ENCODE measurements around the gene MECP2.

Gene MECP2

DNA sequence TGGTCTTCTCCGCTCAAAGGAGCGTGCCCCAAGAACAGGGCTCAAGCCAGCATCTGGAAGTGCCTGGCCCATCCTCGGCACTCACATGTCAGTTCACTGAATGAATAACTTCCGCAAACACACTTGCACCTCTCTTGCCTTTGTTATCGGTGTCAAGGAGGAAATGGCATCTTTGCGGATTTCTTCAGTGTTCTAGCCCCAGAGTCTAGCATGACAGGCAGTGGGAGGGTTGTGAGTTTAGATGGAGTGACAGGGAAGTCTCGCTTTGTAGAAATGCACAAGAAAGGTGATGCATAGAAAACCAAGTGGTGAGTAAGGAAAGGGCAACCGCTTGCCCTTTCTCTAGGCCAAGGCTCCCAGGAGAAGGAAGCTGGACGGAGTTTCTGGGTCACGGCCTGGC, 17.6 kb upstream of the MECP2 start:
- DNase-seq: no peak

DNA sequence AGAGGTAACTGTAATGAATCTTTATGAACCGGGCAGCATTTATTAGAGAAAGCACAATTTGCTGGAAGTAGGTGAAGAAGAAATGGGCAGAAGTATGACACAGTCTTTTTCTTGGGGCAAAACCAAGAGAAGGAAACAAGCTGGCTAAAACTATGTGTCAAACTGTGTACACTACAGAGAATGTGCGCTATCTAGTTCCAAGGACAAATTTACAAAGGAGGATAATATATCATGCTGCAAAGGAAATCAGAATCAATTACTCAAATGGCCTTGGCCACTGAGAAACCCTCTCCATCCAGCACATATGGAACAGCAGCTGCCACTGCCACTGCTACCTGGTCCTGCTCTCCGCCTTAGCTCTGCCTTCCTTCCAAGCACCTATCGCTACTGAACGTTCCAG, 17.1 kb upstream of the MECP2 start:
- DNase-seq: no peak

DNA sequence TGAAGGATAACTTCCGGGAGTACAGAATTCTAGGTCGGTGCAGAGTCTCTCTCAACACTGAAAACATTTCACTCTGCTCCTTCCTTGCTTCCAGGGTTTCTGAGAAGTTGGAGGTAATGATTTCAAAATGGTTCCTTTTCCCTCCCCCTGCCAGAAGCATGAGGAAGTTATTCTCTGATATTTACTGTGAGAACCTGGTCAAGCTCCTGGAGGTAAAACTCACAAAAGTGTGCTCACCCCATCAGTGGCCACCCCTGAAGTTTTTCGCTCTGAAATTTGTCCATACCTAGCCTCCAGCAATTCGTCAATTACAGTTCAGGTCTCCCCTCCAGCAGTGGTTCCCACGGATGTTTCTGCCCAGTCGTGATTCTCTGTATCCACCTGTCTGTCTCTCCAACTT, 16.2 kb upstream of the MECP2 start:
- no peak for DNase-seq

DNA sequence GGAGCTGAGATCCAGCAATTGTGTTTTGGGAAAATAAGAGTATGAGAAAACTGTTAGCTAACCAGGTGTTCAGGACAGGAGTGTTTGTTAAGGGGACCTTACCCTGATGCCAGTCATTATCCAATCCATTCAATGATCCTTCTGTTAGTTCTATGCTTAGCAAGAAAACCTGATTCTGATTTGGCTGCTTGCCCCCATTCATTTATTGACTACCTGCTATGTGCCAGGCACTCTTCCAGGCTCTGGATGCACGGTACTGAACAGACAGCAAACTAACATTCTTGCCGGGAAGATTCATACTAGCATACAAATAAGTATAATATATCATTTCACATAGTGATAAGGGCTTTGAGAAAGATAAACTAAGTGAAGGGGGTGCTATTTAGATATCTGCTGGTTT, 1.0 kb upstream of the MECP2 start:
- DNase-seq: no peak

DNA sequence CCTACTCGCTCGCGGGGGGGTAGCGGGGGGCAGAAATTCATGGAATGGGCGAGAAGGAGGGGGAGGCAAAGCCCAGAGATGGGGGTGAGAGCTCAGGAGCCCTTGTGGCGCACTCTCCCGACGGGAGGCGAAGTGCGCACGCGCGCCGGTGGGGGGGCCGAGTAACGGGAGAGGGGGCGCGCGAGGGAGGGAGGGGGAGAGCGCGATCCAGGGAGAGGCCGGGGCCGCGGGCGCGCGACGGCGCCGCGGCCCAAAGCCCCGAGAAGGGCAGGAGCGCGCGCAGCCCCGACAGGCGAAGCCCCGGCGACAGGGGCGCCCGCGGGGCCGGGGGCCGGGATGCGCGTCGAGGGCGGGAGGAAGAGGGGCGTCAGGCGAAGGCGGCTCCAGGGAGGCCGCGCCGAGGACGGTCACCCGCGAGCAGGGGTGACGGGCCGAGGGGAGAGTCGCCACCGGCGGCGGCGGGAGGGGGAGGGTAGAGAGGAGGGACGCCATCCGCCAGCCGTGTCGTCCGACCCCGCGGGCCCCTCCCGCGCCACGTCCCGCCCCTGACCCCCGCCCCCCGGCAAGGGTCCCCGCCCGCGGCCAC, 421 bp downstream of the MECP2 start:
- DNase-seq: peak; percentile 78

DNA sequence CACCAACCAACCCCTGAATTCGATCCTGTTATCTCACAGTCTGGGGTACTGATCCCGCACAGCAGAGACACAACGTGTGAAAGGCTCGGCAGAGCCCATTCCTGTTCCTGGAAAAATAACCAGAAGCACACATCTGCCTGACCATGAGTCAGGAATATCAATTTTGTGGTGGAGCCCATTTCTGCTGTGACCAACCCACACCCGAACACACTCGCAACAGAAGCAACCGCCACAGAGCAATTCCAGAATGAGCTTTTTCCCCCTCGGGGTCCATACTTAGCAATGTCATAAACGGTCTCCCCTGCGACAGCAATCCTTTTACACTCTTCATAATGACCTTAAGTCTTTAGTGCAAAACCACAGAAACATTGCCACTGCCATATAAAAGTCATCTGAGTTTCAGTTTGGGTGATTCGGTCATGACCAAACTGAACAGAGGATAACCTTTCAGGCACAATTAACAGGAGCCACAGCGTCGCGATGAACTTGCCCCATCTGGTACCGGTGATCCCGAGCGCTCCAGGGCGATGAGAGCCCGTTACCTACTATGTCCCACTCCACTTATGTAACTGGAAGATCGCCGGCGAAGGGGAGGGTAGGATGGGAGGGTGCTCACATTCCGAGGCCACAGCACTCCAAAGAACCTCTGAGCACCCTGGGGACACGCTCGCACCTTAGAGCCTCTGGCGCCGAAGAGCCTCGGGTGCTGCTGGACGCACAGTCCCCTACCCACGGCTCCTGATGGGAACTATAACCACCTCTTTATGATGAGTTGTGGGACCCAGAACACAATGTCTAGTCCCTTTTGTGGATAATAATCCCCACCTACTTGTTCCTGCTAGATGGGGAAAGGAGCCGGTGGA, 1.1 kb downstream of the MECP2 start:
- DNase-seq: no peak

DNA sequence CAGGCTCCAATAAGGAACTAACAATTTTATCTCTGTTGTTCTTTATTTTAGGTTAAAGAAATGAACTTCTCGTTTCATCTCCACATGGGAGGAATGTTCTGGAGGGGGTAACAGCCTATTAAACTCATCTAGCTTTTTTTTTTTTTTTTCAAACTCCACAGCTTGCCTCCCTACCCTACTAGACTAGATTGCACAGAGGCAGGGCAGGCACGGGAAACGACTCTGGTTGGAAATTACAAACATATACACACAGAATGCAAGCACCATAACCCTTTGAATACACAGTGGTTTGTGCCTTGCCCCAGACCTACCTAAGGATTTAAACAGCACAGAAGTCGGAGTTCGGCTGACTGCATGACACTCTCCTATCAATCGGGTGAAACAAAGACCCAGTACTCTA, 2.7 kb downstream of the MECP2 start:
- DNase-seq: no peak

DNA sequence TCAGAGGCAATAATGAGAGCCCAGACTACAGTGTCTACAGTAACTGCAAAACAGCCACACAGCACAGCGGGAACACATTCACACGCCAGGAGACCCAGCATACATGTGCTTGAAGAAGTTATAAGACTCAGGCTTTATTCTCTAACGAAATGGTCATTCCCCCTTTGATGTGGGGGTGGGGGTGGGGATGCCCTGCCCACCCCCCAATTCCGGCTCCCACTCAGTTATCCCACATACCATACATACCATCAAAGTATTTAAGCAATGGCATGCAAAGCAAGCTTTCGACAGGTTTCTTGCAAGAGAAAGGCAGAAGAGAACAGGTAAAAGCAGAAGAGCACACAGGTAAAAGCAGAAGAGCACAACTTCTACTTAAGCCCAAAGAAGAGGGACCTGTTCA, 3.6 kb downstream of the MECP2 start:
- no peak for DNase-seq

DNA sequence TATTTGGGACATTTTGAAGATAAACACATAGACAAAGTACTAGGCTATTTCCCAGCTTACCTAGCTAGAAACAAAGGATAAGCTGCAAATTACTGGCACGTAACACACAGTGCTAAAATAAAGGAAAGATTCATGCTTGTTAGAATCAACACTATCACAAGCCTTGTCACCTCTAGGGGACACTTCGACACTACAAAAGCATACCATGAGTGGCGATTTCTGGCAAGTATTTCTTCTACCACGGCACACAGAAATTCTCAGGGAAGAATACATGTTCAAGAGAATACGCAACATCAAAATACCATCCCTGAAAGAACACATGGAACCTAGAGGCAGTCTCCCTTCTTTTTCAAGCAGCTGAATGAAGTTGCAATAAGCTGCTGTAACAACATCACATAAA, 5.1 kb downstream of the MECP2 start:
- DNase-seq: no peak

DNA sequence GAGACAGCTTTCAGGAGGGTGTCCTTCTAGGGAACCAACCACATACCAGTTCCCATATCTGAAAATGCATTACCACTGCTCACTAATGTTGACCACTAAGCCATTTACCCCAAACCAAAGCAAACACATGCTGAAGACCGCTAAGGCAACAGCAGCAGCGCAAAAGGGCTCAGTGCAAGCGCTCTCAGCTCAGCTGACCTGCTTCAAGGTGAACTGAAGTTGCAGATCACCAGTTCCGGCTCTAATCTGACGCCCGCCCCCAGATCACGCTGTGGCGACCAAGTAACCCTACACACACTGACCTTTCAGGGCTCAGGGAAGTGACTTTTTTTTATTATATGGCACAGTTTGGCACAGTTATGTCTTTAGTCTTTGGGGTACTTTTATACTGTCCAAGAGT, 5.8 kb downstream of the MECP2 start:
- no peak for DNase-seq

DNA sequence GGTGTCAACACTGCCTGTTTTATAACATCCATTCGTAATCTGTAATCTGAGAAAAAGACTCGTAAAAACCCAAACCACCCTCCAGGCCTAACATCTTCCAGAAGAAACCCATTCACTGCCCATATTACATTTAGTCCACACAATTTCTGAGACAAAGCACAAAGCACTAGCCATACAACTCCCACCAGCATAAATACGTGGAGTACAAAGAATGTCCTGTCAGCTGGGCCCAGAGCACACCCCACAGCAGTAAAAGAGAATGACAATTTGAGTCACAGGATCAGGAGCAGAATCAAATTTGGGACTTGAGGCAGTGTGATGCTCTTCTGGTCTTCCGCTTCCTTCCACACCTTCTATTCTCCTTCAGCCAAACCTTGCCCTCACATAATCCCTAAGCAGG, 6.8 kb downstream of the MECP2 start:
- no peak for DNase-seq

DNA sequence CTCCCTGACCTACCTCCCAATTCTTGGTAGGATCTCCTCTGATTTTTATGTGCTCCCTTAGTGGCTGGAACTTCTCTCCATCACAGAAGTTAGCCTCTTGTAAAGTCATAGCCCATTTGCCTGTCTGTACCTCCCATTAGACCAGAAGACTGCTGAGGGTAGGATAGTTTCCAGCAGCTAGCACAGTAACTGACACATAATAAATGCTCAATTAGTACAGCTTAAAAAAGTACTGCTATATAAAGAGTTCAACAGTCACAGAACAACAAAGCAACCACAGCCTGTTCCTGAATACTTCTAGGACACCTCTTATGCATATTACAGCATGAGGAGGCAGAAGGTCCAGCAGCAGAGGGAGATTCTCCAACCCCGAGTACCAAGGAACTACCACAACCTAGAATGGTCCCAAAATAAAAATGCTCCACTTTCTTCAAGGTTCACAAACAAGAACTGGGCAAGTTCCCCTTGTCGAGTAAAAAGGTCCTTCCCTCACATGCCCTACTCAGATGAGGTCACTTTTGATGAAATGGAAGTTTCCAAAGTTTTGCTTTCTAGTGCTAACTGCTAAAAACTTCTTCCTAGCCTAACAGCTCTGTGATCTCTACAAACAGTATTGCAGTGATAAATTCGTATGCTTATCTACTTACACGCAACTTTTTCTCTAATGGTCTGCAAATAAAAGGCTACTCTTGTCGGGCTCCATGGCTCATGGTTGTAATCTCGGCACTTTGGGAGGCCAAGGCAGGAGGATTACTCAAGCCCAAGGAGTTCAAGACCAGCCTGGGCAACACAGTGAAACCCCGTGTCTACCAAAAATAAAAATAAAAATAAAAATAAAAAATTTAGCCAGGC, 12.8 kb downstream of the MECP2 start:
- no peak for DNase-seq

DNA sequence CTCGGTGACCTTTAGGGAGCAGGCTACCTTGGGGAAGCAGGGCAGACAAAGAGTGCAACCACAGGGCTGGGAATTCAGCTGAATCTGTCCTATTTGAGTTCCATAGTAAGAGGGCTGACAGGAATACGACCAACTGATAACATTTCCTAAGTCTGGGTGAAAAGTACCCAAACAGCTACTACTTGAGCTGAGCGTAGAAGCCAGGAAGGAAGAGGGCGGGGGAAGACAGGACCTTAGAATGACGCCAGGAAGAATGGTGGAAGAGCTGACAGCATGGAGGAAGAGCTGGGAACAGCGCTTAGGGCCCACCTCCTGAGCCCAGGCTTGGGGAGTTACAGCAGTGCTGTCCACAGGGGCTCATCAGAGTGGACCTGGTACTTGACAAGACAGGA, 14.4 kb downstream of the MECP2 start:
- no peak for DNase-seq

DNA sequence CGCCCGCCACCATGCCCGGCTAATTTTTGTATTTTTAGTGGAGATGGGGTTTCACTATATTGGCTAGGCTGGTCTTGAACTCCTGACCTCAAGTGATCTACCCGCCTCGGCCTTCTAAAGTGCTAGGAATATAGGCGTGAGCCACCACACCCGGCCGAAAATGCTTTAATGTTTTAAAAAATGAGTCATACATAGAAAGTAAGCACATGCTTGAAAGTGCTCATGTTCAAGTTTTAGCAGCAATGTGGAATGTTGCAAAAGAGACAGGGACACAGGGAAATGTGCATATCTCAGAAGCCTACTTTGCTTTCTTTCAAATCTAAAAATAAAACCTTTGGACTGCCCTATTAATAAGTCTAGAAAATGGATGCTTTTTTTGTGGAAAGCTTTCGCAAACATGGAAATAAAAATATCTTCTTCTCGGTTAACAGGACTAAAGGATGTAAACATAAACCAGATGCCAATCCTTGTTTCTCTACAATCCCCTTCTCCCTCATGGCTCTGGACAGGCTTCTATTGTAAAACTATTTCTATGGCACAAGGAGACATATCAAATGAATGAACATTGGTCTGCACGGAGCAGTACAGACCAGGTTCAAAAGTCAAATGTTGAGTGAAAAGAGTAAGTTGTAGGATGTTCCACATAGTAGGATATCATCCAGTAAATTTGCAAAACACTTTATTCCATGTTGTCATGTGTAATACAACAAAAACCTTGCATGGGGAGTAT, 15.0 kb downstream of the MECP2 start:
- DNase-seq: no peak

DNA sequence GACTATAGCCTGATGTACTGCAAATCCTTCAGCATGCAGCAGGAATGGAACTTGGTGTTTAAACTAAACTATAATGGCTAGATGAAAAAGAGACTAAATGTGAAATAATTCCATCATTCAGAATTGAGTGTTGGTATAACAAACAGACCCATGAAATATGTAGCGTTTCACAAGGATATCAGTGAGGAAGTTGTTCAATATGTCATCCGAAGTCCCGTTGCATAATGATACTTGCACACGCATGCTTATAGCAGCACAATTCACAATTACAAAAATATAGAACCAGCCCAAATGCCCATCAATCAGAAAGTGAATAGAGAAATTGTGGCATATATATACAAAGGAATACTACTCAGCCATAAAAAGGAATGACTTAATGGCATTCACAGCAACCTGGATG, 20.4 kb downstream of the MECP2 start:
- no peak for DNase-seq

DNA sequence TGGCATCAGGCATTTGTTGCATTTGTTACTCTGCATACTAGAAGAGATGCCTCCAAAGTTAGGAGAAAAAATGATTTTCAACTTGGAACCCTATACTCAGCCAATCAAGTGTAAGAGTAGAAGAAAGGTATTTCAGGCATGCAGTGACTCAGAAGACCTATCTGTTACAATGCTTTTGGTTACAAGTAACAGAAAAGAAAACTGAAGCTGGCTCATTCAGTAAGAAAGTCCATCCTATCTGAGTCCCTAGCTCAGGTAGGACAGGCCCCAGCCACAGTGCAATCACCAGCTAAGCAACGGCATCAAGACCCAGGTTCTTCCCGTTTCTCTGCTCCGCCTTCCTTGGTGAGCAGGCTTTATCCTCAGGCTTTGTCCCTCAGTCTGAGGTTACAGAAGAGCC, 23.3 kb downstream of the MECP2 start:
- DNase-seq: no peak

DNA sequence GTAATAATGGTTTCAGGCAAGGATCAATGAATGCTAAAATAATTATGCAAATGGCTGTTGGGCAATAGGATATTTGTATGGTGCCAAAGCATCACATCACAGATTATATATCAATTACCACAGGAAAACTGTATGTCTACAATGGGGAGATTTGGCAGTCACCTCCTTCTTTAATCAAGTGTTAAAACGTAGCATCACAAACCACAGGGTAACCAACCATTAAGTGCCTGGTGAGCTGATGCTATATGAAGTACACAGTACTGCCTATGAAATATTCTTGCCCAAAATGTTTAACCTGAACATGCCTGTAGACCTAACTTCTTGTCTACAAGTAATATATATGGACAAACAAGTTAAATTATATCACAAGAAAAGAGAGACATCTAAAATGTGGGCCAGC, 25.3 kb downstream of the MECP2 start:
- no peak for DNase-seq

DNA sequence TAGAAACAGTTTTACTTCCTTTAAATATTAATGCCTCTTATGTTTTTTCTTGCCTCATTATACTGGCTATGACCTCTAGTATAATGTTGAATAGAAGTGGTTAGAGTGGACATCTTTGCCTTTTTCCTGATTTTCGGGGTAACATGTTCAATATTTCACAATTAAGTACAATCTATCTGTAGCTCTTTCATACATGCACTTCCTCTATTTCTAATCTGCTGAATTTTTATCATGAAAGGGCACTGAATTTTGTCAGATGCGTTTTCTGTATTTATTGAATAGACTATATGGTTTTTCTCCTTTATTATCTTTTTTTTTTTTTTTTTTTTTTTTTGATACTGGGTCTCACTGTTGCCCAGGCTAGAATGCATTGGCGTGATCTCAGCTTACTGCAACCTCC, 29.0 kb downstream of the MECP2 start:
- no peak for DNase-seq

DNA sequence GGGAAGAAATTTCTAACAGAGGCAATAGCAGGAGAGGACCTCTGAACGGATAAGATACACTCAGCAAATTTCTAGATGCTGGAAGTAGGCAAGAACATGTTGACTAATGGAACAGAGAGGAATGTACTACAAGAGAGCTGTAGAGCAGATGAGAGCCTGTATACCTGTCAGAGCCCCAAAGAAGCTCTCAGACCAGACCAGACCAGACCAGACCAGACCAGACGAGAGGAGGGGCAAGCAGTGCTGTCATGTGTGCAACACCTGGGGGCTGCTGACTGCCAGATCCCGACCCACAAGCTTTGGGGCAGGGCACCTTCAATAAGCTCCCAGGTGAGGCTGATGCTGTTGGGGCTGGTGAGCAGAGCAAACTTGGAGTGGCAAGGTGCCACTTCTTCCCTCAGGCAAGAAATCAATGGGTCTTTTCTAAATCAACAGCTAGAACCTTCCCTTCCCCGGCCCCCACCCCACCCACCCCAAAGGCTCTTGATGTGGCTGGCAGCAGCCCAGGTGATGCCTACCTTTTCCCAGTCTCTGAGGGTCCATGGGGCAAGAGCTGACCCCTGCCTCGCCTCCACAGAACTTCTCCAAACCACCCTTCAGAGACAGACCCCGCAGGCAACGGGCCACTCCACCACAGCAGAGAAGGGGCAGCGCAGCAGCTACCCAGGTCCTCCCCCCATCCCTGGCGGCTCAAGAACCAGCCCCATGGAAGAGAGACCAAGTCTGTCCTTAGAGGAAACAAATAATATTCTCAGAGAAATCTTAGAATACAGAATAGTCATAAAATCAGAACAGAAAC, 32.7 kb downstream of the MECP2 start:
- no peak for DNase-seq

DNA sequence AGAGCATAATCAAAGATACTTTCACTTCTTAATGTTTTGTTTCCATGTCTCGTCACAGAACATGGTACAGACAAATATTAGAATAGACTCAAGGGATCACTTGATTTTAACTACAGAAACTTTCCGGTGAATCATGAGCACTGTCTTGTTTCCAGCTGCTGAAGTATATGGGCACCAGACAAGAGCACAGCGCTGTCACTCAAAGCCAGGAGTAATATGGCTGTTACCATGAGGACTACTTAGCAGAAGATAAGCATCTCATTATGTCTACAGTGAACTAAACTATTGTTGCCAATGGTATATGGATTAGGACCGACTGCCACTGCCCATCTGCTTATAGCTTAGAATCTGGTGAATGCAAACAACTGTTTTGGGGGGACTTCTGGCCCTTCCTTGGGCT, 34.3 kb downstream of the MECP2 start:
- DNase-seq: no peak

DNA sequence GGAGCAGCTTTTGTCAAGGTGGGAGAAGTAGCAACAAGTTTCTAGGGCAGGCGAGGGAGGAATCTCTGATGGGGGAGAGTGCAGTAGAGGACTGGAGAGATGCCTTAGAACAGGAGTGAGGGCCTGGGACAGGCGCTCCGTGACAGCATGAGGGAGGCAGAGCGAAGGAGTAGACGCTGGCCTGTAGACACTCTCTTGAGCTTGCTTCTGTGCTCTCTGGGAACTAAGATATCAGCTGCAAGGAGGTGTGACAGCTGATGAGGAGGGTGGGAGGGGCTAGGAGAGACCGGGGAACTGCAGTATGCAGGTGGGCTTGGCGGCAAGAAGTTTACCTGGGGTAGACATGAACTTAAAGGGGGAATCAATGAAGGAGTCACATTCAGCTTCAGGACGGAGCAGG, 35.7 kb downstream of the MECP2 start:
- DNase-seq: no peak

DNA sequence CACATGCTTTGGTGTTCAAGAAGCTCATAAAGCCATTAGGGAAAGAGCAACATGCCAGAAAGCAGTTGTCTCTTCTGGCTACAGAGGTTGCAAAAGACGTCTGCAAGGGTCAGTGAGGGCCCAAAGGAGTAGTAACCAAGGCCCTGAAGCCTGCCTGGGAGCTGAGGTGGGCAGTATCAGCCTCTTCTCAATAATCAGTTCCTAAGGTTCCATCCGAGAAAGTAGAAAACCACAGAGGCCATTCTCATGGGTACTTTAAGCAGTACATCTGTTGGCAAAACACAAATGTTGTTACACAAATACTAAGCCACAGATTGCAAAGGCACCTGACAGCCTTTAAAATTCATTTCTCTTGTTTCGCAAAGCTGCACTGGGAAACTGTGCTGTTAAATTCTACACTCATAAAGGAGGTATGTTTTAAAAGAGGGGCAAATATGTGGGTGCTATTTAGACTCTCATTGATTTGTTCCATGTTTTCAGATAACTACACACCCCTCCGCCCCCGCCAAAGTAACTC, 37.7 kb downstream of the MECP2 start:
- no peak for DNase-seq
